Measurements from ENCODE around the gene LDB2.

LDB2 gene

DNA sequence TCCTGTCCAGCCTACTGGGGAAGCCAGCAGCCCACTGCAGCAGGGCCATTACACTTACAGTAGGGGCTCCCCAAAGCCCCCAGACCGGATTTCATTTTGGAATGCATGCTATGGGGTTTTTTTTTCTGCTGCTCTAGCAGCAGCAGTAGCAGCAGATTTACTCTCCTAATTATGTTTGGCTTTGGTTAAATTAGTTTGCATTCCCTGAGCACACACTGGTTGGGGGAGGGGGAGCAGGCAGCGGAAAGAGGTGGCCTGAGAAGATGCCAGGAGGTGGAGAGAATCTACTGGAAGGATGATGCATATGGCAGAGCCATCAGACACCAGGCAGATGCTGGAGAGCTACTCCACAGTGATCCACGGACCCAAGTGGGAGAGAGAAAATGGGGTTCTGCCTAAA, 109.6 kb downstream of the LDB2 start:
- H3K4me1 Mint-ChIP-seq (ENCODE audit: low read depth) = no peaks in the 10 kb centered on the region
- H3K4me3 Mint-ChIP-seq = no peak overlapping the region
- no peaks in the 10 kb centered on the region for H3K27me3 Mint-ChIP-seq (ENCODE audit: low read depth)
- no peaks in the 10 kb centered on the region for H3K36me3 Mint-ChIP-seq (ENCODE audit: low read depth)
- no peak for DNase-seq (ENCODE audit: low spot score)
- H3K27ac Mint-ChIP-seq = no peak overlapping the region
- H3K9me3 Mint-ChIP-seq = no peaks in the 10 kb centered on the region

DNA sequence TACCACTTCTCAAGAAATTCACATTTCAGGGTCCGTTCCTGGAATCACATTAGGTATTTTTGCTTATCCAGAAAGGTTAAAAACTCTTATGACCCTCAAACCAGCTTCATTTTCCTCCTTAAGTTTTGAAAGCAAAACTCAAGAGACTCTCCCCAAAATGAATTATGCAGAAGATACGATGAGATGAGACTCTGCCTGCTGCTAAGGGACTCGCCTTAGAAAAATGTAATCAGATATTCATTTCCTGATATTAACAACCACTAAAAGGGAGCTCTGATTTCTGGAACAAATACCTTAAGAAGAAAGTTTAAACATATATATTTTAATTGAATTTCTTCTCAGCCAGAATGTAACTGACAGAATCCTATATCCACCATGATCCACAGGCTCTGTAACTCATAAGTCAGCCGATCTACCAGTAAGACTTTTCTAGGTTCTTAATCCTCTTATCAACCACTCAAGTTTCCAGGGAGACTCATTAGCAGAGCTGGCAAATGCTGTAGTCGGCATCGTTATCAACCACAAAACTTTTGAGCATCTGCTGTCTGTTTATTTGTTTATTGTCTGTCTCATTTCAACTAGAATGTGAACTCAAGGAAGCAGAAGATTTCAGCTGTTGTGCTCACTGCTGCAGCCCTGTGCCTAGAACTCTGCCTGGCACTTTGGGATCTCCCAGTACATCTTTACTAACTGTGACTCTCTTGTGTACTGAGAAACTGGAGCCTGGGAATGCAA, 112.5 kb downstream of the LDB2 start:
- H3K4me1 Mint-ChIP-seq (ENCODE audit: low read depth) = no peaks in the 10 kb centered on the region
- H3K27me3 Mint-ChIP-seq (ENCODE audit: low read depth) = no peaks in the 10 kb centered on the region
- no peak overlapping the region for H3K27ac Mint-ChIP-seq
- H3K36me3 Mint-ChIP-seq (ENCODE audit: low read depth) = no peaks in the 10 kb centered on the region
- no peak for DNase-seq (ENCODE audit: low spot score)
- no peaks in the 10 kb centered on the region for H3K9me3 Mint-ChIP-seq
- no peak overlapping the region for H3K4me3 Mint-ChIP-seq

DNA sequence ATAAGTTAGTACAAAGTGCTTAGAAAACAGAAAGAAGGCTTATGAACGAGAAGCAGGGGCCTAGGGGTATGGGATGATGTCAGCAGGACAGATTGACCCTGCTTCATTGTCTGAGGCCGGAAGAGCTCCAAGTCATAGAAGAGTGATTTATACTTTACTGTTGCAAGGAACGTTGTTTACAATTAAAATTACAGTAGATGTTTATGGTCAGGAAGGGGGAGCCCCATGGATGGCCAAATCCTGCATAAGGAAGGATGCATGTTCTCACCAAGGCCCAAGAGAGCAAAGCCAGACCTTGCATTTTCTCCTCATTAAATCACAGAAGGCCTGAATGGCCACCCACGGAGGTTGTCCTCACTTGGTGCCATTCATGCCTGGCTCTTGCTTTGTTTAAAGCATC, 115.3 kb downstream of the LDB2 start:
- Mint-ChIP-seq H3K27me3 (ENCODE audit: low read depth) (no peaks in the 10 kb centered on the region), H3K36me3 (ENCODE audit: low read depth) (no peaks in the 10 kb centered on the region), H3K4me3 (no peak overlapping the region), H3K9me3 (no peaks in the 10 kb centered on the region), H3K27ac (no peak overlapping the region), H3K4me1 (ENCODE audit: low read depth) (no peaks in the 10 kb centered on the region)
- no peak for DNase-seq (ENCODE audit: low spot score)

DNA sequence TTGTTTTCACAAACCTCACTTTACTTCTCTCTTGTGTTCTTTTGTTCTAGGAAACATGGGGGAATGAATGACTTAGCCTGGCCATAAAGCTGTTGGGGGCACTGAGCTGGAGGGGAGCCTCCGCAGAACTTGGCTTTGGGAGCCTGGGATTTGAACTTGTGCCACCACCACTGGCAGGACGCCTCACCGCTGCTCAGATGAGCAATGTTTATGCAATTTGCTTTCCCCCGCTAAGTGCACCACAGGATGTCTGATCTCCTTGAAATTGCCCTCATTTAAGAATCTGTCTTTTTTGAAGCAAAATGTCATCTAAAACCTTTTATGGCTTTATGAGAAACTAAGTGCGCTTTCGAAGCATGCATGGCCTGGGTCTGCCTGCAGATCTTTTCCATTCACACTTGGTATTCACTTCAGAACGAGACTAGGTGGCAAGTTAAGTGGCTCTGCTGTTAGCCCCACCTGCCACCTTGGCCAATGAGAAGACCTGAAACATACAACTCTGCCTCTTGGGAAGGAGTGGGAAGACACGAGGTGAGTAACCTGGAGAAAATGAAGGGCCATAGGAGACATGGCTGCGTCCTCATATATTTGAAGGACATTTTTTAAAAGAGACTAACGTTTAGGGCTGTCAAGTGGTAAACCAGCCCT, 119.3 kb downstream of the LDB2 start:
- Mint-ChIP-seq H3K9me3 (no peaks in the 10 kb centered on the region), H3K27ac (no peak overlapping the region)

DNA sequence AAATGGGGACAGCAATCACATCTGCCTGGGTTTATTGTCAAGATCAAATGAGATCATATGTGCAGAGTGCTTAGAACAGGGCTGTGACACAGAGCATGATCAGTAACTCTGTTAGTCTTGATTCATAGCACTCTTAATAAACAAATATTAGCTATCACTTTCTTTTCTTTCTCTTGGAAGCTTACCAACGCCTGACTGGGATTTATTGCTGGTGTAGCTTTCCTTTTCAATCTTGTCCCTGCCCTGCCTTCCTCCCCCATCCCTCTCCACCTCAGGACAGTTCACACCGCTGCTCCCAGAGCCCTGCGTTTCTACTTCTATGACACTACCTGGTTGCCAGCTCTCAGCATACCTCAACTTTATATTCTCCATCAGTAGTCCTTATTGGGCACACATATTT, 120.7 kb downstream of the LDB2 start:
- Mint-ChIP-seq H3K9me3 (no peaks in the 10 kb centered on the region), H3K27ac (no peak overlapping the region), H3K27me3 (ENCODE audit: low read depth) (no peaks in the 10 kb centered on the region), H3K36me3 (ENCODE audit: low read depth) (no peaks in the 10 kb centered on the region), H3K4me1 (ENCODE audit: low read depth) (no peaks in the 10 kb centered on the region), H3K4me3 (no peak overlapping the region)
- no peak for DNase-seq (ENCODE audit: low spot score)

More for the DNA sequence above, 119.3 kb downstream of the LDB2 start:
- no peaks in the 10 kb centered on the region for H3K27me3 Mint-ChIP-seq (ENCODE audit: low read depth)
- H3K4me3 Mint-ChIP-seq = no peak overlapping the region
- no peaks in the 10 kb centered on the region for H3K4me1 Mint-ChIP-seq (ENCODE audit: low read depth)
- H3K36me3 Mint-ChIP-seq (ENCODE audit: low read depth) = no peaks in the 10 kb centered on the region
- DNase-seq (ENCODE audit: low spot score) = no peak

DNA sequence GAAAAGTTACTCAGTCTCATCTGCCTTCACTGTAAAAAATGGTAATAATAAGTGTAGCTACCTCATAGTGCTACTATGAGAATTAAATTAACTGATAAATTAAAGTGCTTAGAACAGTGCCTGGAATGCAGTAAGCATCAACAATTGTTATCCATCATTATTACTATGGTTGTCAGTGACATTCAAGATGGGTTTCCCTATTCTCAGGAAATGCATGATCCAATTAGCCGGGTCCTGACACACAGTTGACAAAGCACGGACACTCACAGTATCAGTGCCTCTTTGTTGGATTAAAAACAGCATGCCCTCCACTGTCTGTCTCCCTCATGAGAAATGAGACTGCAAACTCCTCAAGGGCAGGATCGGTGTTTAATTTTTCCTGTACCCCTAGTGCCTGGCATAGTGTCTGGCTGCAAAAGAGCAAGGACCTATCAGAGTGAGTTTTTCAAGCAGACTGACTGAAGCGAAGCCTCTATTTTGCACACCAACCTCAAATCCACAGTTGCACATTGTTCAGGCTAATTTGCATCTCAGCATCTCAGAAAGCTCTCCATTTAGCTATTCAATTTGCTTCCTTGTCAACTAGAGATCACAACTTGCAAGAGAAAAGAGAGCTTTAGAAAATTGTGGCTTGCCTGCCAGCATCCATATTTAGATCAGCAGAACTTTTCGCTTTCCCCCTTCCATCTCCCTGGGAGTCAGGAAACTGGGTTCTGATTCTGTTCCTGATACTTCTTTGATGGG, 122.9 kb downstream of the LDB2 start:
- no peak for DNase-seq (ENCODE audit: low spot score)
- Mint-ChIP-seq H3K4me1 (ENCODE audit: low read depth) (no peaks in the 10 kb centered on the region), H3K27me3 (ENCODE audit: low read depth) (no peaks in the 10 kb centered on the region), H3K9me3 (no peaks in the 10 kb centered on the region), H3K27ac (no peak overlapping the region), H3K36me3 (ENCODE audit: low read depth) (no peaks in the 10 kb centered on the region), H3K4me3 (no peak overlapping the region)

DNA sequence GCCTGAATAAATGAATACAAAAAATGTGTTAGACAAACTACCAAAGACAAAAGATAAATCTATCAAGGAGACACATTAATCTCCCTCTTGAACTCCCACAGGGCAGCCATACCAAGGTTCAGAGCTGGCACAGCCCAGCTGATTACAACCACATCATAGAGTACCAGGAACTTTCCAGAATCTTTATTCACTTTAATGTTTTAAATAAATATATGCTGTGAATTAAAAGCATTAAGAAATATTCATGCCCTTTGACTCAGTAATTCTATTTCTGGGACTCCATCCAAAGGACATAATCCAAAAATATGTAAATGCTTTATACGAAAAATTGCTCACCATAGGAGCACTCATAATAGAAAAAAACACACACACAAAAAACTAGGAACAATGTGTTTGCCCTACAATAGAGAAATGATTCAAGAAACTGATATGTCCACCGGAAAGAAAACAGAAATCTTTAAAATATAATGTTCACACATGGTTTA, 126.0 kb downstream of the LDB2 start:
- Mint-ChIP-seq H3K9me3 (no peaks in the 10 kb centered on the region), H3K27me3 (ENCODE audit: low read depth) (no peaks in the 10 kb centered on the region), H3K4me3 (no peak overlapping the region), H3K4me1 (ENCODE audit: low read depth) (no peaks in the 10 kb centered on the region), H3K27ac (no peak overlapping the region), H3K36me3 (ENCODE audit: low read depth) (no peaks in the 10 kb centered on the region)
- no peak for DNase-seq (ENCODE audit: low spot score)

DNA sequence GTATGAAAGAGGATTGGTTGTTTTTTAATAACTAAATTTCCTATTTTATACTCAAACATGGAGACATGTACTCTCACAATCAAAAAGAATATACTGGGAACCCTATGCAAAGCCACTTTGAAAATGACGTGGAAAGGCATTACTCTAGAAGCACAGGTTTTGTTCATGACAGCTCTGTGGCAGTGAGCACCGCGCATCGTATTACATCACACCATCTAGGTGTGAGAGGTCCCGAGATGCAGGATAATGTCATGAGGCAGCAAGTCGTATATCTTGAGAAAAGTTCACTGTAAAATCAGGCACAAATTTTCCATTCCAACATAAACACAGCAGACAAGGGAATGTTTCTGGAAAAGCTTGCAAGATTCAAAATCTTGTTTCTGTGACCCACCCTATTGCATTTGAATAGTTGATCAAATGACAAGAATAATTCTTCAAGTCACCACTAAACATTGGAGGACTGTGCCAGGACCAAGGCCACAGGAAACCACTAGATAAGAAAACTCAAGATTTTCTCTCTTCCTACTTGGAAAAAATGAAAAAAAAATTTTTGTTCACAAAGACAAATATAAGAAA, 127.6 kb downstream of the LDB2 start:
- Mint-ChIP-seq H3K27me3 (ENCODE audit: low read depth) (no peaks in the 10 kb centered on the region), H3K4me3 (no peak overlapping the region), H3K9me3 (no peaks in the 10 kb centered on the region), H3K36me3 (ENCODE audit: low read depth) (no peaks in the 10 kb centered on the region), H3K27ac (no peak overlapping the region), H3K4me1 (ENCODE audit: low read depth) (no peaks in the 10 kb centered on the region)
- no peak for DNase-seq (ENCODE audit: low spot score)

DNA sequence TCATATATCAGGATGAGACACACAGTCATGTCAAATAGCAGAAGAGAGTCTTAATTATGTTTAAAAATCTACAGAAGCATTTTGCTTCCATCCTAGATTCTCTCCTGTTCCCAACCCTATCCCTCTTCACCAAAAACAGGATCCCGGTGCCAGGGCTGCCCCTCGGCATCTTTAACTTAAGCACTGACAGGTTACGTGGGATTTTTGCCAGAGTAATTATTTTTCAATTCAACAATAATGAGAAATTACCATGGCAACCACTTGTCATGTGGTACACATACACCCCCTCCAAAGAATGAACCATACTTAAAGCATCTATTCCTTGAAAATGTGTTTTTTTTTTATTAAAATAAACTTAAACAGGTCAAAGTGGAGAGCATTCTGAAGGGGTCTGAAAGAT, 130.6 kb downstream of the LDB2 start:
- no peak overlapping the region for H3K4me3 Mint-ChIP-seq
- no peaks in the 10 kb centered on the region for H3K36me3 Mint-ChIP-seq (ENCODE audit: low read depth)
- no peaks in the 10 kb centered on the region for H3K9me3 Mint-ChIP-seq
- no peak overlapping the region for H3K27ac Mint-ChIP-seq
- H3K4me1 Mint-ChIP-seq (ENCODE audit: low read depth) = no peaks in the 10 kb centered on the region
- no peak for DNase-seq (ENCODE audit: low spot score)
- no peaks in the 10 kb centered on the region for H3K27me3 Mint-ChIP-seq (ENCODE audit: low read depth)

DNA sequence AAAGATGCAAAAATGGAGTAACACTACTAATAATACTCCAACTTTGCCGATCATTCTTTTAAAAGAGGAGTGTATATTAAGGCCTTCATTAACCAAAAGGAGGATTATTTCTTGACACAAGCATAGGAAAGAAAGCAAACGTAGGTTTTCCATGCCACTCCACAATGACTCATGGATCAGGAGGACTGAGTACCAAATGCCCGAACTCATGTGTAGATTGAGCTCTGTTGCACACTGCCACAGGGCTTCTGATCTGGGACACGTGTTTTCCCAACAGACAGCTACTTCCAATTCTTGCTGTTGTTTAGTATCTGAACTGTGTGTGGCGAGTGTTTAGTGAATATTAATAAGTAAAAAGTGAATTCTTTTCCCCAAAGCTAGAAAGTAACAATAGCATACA, 131.2 kb downstream of the LDB2 start:
- Mint-ChIP-seq H3K27ac (no peak overlapping the region), H3K36me3 (ENCODE audit: low read depth) (no peaks in the 10 kb centered on the region), H3K27me3 (ENCODE audit: low read depth) (no peaks in the 10 kb centered on the region), H3K4me1 (ENCODE audit: low read depth) (no peaks in the 10 kb centered on the region), H3K9me3 (no peaks in the 10 kb centered on the region), H3K4me3 (no peak overlapping the region)
- DNase-seq (ENCODE audit: low spot score) = no peak

DNA sequence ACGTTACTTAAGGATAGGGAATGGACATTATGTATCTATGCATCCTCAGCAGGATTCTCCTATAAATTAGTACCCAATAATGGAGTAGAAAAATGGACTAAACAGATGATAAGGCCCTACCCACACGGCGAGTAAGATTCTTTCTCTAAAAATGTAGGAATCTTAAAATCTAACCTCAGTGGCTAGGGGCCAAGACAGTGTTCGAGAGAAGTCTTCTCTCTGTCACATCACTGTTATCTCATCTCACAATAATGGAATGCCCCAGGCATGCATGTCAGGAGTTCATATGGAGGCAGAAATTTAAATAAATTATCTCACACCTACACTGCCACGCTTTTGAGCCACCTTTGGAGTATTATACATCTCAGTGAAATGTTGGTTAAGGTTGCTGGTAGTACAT, 132.9 kb downstream of the LDB2 start:
- H3K4me3 Mint-ChIP-seq = no peak overlapping the region
- no peaks in the 10 kb centered on the region for H3K4me1 Mint-ChIP-seq (ENCODE audit: low read depth)

DNA sequence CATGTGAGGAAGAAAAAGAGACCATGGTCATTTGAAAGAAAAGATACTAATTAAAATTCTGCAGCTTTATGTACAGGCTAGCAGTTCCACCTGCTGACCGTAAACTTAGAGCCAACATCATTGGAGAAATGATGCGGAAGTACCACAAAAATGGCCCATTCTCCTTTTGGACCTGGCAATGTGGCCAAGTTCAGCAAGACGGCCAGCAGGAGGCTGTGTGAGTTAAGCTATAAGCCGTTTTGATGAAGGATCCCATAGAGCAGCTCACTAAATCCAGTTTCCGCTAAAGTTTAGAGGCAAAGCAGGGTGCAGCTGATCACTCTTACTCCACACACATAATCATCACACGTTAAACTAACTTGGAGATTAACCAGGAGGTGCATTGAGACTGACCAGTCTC, 133.8 kb downstream of the LDB2 start:
- Mint-ChIP-seq H3K4me1 (ENCODE audit: low read depth) (no peaks in the 10 kb centered on the region), H3K27me3 (ENCODE audit: low read depth) (no peaks in the 10 kb centered on the region), H3K4me3 (no peak overlapping the region), H3K27ac (no peak overlapping the region), H3K9me3 (no peaks in the 10 kb centered on the region), H3K36me3 (ENCODE audit: low read depth) (no peaks in the 10 kb centered on the region)
- no peak for DNase-seq (ENCODE audit: low spot score)

More for the DNA sequence above, 132.9 kb downstream of the LDB2 start:
- Mint-ChIP-seq H3K36me3 (ENCODE audit: low read depth) (no peaks in the 10 kb centered on the region), H3K27me3 (ENCODE audit: low read depth) (no peaks in the 10 kb centered on the region), H3K9me3 (no peaks in the 10 kb centered on the region), H3K27ac (no peak overlapping the region)
- DNase-seq (ENCODE audit: low spot score) = no peak

DNA sequence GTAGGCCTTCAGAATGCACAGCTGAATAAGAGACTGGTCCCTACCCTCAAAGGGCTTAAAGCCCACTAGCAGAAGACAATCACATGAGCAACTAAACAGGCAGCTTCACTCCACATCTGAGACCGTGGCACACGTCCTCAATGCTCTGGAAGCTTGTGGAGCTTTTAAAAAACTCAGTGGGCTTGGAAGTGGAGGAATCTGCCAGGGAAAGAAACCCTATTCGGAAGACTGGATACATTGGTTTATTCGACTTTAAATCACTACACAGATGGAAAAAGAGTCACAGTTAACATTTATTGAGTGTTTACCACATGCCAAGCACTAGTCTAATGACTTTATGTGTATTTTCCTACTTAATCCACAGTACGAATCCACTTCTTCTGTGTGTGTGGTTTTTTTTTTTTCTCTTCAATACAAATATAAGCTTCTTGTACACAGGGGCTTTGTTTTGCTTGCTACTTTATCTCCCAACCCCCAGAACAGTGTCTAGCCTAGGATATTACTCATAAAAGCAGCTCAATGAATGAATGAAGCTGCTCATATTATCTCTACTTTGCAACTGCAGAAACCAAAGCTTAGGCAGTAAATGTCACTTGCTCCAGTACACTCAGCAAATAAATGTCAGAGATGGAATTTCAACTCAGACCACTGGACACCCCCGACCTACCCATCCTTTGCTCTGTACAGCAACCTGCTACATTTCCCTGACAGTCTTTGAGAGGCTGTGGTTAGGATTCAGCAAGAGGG, 137.7 kb downstream of the LDB2 start:
- H3K4me3 Mint-ChIP-seq = no peak overlapping the region
- DNase-seq (ENCODE audit: low spot score) = no peak
- no peaks in the 10 kb centered on the region for H3K27me3 Mint-ChIP-seq (ENCODE audit: low read depth)
- no peaks in the 10 kb centered on the region for H3K9me3 Mint-ChIP-seq
- H3K36me3 Mint-ChIP-seq (ENCODE audit: low read depth) = no peaks in the 10 kb centered on the region
- H3K27ac Mint-ChIP-seq = no peak overlapping the region
- no peaks in the 10 kb centered on the region for H3K4me1 Mint-ChIP-seq (ENCODE audit: low read depth)

All from T-helper 2 cell treated with Interferon-gamma antibody and Interleukin-4, amounts not matched to agents 5 μg/mL and 100 μg/mL, for 36 hours (primary cell).